GM21526 (cell line): ENCODE data around the gene S100PBP.
"Not testable (repeated sequence)": the region's sequence is repeated elsewhere in the genome, so short reads cannot be mapped to it uniquely, and the experiment has no call there.

Source experiments
- ATAC-seq: cut with Tn5 transposase; IDR thresholded peaks from one replicate; pipeline ENCODE4 v1.9.1; 2021; ENCODE audit warnings: moderate library complexity; ENCODE audit not compliant: unreplicated experiment, low FRiP score

Gene S100PBP

DNA sequence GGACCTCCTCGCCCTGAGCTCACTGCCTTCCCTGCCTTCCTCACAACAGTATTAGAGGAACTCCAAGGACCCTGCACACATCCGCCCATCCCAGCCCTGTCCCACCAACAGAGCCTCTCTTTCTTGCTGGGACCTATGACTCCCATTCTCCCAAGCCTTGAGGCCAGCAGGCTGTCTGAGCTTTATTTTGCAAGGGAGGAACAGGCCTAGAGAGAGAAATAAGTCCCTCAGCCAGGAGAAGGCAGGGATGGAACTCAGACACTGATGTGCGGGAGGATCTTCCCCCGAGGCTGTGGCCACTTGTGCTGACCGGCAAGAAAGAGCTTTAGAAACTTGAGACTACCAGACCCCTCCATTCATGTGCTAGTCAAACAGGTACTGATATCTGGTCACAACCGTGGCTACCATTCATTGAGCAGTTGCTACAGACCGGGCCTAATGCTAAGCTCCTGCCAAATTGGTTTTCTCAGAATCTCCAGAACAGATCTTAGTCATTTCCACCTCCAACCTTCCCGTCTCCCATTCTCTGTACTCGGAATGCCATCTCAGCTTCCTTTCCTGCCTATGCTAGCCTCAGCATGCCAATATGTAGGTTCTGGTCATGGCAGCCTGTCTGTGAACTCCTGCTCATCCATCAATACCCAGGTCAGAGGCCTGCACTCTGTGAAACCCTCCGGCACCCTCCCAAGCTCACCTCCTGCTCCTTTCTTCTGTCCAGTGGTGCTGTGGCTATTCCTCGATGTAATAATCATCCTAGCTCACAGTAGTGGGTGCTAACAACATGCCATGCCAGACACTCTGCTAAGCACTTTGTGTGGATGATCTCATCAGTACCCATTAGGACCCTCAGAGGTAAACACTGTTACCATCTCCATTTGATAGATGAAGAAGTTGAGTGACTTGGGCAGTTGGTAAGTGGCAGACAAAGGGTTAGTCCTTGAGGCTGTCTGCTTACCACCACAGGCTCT lies 79.9 kb downstream of the S100PBP start:
- no peak for ATAC-seq

DNA sequence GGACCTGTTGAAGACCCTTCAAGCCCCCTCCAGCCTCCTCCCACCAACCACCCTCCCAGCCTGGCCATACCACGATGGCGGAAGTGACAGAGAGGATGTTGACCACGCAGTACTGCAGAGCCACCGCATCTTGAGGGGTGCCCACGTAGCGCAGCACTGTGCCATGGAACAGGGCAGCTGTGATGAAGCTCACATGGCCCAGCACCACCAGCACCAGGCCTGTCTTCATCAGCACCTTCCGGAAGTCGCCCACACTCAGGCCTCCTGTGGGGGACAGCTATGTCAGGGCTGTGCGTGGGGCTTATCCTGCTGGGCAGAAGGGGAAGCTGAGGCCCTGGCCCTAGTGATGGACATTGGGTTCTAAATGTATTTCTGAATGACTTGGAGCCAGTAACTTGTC lies 80.6 kb downstream of the S100PBP start:
- no peak for ATAC-seq

DNA sequence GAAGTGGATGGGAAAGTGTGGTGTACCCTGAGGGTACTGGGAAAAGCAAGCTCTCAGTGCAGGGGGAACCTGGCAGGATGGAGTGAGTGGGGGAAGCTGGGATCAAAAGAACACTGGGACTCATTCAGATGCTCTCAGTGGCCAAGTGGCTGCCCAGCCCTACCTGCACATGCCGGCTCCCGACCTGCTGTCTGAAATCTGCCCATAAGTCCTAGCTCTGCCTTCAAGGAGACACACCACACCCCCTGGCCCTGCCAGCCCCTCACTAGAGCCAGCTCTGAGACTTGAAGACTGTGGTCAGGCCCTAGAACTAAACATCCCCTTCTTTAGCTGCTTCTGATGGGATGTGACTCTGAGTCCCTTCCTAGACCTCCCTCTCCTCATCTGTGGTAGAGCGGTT lies 81.5 kb downstream of the S100PBP start:
- ATAC-seq, result no peak

DNA sequence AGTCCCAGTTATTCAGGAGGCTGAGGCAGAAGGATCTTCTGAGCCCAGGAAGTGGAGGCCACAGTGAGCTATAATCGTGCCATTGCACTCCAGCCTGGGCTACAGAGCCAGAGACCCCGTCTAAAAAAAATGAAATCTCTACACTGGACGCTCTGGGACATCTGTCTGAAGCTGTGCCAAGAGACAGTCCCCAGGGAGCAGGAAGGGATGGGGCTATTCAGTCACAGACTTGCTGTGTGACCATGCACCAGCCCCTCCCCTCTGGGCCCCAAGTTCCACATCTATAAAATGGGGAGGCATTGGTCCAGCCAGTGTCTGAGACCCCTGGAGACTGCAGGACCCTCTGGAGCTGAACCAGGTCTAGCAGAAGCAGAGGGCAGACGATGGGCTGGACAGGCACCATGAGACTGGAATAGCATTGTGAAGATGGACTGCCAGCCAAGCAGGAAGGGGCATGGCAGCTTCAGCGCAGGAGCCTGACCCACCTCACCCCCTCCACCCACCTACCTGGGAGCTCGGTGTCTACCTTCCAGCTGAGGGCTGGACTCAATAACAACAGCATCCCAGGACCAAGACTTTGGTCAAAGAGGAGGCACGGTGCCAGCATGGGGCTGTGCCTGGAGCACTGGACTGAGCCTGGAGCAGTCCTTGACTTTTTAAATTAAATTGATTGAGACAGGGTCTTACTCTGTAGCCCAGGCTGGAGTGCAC lies 82.3 kb downstream of the S100PBP start:
- ATAC-seq, result no peak

DNA sequence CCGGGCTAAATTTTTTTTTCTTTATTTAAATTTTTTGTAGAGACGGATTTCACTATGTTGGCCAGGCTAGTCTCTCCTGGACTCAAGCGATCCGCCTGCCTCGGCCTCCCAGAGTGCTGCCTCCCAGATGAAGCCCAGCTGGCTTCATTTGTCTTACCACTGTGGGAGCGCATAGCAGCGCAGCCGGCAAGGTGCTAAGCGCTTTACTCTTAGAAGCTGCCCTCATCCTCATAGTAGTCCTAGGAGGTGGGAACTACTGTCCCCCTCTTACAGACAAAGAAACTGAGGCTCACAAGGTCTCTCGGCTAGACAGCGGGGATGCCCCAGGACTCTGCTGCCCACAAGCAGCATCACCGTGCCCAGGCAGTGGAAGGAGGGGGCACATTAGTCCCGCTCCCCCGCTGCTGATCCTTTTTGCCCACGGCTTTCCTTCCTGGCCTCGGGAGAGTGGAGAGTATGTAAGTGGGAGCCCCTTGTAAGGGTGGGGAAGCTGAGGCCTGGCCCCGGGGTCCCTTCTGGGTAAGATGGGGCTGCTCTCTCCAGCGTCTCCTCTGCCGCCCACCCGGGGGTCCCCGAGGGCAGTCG lies 83.0 kb downstream of the S100PBP start:
- no peak for ATAC-seq

DNA sequence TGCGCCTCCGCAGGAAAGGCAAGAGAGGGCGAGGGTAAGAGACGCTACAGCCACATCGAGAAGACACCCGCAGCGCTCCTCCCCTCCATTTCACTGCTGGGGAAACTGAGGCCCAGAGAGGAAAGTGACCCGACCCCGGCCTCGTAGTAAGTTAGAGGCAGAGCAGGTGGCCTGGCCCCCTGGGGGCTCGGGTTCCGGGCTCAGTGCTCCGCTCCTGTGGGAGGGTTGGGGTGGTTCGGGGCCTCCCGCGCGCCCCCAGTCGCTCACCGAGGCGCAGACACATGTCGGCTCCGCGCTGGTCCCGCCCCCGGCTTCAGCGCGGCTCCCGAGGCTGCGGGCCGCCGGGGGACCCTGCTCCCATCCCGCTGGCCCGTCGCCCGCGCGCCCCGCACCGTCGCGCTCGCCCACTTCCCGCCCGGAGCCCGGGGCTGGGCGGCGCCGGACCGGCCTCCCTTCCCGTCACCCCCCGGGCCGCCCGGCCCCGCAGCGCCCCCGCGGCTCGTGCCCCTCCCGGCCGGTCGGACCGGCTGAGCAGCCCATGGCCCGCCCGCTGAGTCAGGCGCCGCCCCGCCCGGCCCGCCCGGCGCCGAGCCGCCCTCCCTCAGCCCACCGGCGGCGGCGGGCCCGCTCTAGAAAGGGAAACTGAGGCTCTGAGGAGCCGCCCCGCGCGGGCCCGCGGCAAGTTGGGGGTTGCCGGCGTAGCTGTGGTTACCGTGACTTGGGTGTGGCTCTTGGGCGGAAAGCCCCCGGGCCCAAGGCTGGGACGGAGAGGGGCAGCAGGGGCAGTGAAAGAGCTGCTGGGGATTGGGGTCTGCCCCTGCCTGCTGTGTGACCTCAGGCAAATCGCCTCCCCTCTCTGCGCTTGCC lies 83.7 kb downstream of the S100PBP start, which contains the start of gene TMEM54:
TSS of gene TMEM54 (minus strand) at position 434 of the 867 bp plus-strand sequence. CDS start at position 283, 151 bp downstream.
- no peak for ATAC-seq

DNA sequence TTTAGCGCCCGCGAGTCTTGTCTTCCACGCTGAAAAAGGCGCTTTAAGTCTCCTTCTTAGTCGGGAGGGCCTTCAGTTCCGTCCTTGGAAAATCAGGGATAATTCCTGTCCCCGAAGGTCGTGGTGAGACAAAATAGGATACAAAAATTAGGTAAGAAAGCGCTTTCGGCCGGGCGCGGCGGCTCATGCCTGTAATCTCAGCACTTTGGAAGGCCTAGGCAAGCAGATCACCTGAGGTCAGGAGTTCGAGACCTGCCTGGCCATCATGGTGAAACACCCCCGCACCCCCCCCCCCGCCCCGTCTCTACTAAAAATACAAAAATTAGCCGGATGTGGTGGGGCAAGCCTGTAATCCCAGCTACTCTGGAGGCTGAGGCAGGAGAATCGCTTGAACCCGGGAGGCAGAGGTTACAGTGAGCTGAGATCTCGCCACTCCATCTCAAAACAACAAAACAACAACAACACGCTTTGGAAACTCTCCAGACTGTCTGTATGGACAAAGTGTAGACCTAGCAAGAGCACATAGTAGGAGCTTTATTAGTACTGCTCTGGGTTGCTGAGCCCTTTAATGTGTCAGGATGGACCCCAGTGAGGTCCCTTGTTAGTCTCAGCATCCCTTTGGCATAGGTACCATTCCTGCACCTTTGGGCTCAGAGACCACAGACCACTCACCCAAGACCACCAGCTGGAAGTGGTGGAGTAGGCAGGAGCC lies 84.5 kb downstream of the S100PBP start:
- no peak for ATAC-seq

DNA sequence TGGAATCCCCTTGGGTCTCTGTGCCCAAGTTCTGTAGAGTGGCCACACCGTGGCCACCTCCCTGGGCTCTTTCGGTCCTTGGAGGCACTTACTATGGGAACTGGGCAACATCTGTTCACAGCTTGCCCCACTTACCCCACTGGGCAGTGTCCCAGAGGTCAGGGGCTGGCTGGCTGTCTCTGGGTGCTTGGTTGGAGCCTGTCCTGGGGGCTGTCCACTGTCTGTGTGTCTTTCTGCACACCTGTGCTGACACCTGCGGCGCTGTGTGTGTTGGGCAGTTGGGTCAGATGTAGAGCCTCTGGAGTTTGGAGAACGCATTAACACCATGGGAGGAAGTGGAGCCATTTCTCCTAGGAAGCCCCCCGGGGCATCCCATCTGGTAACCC lies 85.1 kb downstream of the S100PBP start:
- ATAC-seq, result no peak

DNA sequence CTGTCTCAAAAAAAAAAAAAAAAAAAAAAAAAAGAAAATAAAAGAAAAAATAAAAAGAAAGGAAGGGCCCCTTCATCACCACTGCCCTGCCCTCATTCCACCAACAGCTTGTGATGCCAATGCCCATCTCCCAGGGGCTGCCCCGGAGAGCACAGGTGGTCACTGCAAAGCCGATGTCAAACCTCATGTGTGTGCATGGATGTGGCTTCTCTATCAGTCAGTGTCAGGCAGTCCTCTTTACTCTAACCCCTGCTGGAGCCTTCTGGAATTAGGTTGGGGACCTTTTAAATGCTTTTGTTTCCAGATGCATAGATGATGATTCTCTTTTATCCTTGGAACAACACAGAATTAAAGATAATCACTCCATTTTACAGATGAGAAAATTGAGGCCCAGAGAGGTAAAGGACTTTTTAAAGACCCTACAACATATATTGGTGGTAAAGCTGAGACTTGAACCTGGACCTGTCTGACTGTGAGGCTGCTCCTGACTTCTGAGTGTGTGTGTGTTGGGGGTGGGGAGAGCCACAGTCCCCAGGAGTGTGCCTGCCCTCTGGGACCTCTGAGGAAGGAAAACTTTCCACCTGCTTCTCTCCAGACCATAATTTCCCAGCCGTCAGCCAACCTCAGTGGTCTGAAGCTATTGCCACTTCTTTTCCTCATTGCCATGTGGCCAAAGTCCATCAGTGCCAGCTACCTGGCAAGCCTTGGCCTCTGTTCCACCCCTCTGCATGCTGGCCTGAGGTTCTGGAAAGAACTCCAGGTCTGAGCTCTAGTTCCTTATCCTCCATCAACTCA lies 86.7 kb downstream of the S100PBP start:
- no peak for ATAC-seq

DNA sequence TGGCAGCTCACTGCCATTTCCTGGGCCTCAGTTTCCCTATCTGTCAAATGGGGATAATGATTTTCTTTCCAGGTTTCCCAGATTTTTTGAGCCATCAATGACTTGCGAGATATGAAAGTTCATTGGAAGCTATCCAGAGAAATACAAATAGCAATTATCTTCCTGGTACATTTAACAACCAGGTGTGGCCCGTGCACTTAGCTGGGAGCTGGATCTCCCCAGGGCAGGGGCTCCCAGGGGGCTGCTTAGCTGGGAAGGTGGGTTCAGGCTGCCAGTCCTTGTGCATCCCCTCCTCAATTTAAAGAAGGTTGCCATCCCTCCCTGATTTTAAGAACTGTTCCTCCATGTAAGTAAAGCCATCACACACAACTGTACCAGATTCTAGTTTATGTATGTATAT lies 87.3 kb downstream of the S100PBP start:
- ATAC-seq, result no peak

DNA sequence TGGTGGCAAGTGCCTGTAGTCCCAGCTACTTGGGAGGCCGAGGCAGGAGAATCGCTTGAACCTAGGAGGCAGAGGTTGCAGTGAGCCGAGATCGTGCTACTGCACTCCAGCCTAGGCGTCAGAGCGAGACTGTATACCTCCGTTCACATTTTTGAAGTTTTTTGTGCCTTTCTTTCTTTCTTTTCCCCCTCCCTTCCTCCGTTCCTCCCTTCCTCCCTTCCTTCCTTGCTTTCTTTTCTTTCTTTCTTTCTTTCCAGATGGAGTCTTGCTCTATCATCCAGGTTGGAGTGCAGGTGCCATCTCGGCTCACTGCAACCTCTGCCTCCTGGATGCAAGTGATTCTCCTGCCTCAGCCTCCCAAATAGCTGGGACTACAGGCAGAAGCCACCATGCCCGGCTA lies 88.1 kb downstream of the S100PBP start:
- ATAC-seq, result not testable (repeated sequence)

DNA sequence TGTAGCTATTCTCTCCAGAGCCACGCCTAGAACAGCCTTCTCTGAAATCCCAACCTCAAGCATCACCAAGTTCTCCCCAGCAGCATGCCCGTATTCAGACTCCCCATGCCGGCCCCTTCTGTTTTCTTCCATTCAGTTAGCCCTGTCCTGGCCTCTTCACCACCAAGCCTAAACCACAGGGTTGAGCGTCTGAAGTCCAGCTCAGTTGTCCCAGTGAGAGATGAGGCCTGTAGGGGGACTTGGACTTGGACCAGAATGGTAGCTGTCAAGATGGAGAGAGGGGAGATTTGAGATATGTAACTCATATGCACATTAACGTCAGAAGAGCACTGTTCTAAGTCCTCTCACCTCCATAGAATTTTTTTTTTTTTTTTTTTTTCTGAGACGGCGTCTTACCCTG lies 89.2 kb downstream of the S100PBP start:
- no peak for ATAC-seq

DNA sequence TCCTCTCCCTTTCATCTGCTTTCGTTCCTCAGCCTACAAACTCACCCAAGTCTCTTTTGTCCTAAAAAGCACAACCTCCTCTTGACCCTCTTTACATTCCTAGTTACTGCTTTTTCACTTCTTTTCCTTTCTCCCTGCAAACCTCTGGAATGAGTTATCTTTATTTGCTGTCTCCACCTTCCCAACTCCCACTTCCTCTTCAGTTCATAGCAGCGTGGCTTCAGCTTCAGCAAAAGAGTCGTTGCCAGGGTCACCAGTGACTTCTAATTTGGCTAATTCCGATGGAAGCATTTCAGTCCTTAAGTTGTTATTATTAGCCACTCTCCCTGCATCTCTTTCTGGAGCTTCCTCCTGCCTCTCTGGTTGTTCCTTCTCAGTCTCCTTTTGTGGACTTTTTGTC lies 90.0 kb downstream of the S100PBP start:
- ATAC-seq, result no peak
